IMR-90 (cell line): ENCODE measurements around the gene TNIP2.

ENCODE experiments used
- CHD1 ChIP-seq: IDR thresholded peaks from 2 replicates; pipeline ENCODE4 v1.6.1; 2012; ENCODE audit warnings: low read depth, low read length, improper control_type of control experiment
- MAFK ChIP-seq: IDR thresholded peaks from 2 replicates; pipeline ENCODE4 v1.6.1; 2012; ENCODE audit warnings: low read depth, low read length, improper control_type of control experiment
- MXI1 ChIP-seq: IDR thresholded peaks from 2 replicates; pipeline ENCODE4 v1.6.1; 2012; ENCODE audit warnings: low read depth, mild to moderate bottlenecking, low read length, moderate library complexity, borderline replicate concordance
- POLR2A ChIP-seq: IDR thresholded peaks from 2 replicates; pipeline ENCODE4 v1.6.1; 2012; ENCODE audit warnings: mild to moderate bottlenecking, low read depth, low read length
- RAD21 ChIP-seq: IDR thresholded peaks from 2 replicates; pipeline ENCODE4 v1.6.1; 2012; ENCODE audit warnings: low read length, improper control_type of control experiment
- RCOR1 ChIP-seq: IDR thresholded peaks from 2 replicates; pipeline ENCODE4 v1.6.1; 2012; ENCODE audit warnings: mild to moderate bottlenecking, low read length, improper control_type of control experiment; ENCODE audit not compliant: insufficient replicate concordance
- RFX5 ChIP-seq: IDR thresholded peaks from 2 replicates; pipeline ENCODE4 v1.8.0; 2012; ENCODE audit warnings: low read depth, mild to moderate bottlenecking, low read length, moderate library complexity
- TF ChIP-seq, protein P1 (sequence below): conservative IDR thresholded peaks from 2 replicates; pipeline ENCODE4 v1.5.1; 2012; ENCODE audit warnings: mild to moderate bottlenecking, low read depth, low read length, improper control_type of control experiment
- TF ChIP-seq, protein P2 (sequence below): fragments of 150-350 bp; IDR thresholded peaks from 2 replicates; pipeline ENCODE4 v1.6.1; 2017; ENCODE audit warnings: mild to moderate bottlenecking, antibody characterized with exemption, low read length, low read depth

DNA sequence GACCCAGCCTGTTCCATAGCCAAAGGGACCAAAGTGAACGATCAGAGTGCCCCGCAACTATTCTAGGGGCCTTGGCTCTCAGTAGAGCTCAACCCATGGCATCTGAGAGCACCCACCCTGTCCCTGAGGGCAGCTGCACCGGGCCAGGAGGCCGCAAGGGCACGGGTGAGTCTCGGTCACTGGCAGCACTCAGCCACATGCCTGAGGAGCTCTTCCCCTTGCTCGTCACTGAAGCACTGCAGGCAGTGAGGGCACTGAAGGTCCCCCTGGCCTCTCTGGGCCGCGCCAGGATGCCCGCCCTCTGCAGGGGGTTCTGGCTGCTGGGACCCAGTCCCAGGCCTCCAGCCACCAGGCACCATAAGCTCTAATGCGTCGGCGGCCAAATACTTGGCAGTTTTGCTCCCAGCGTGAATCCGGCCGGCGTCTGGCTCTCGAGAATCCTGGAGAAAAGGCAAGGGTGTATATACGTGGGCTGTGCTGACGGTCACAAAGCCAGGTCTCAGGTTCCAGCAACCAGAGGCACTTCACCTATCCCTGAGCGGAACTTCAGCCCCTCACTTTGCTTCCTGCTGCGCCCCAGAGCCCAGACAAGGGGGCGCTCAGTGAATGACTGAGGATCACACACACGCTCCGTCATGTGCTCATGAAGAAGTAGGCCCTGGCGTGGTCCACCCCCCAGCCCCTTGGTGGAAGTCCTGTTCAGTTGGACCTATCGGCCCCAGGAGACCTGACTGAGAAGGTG lies 13.9 kb downstream of the TNIP2 start:
- TF ChIP-seq CHD1, result no peak
- no peak for TF ChIP-seq RAD21
- TF ChIP-seq RFX5, result no peak
- TF ChIP-seq, protein P1, sequence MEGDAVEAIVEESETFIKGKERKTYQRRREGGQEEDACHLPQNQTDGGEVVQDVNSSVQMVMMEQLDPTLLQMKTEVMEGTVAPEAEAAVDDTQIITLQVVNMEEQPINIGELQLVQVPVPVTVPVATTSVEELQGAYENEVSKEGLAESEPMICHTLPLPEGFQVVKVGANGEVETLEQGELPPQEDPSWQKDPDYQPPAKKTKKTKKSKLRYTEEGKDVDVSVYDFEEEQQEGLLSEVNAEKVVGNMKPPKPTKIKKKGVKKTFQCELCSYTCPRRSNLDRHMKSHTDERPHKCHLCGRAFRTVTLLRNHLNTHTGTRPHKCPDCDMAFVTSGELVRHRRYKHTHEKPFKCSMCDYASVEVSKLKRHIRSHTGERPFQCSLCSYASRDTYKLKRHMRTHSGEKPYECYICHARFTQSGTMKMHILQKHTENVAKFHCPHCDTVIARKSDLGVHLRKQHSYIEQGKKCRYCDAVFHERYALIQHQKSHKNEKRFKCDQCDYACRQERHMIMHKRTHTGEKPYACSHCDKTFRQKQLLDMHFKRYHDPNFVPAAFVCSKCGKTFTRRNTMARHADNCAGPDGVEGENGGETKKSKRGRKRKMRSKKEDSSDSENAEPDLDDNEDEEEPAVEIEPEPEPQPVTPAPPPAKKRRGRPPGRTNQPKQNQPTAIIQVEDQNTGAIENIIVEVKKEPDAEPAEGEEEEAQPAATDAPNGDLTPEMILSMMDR, result no peak
- TF ChIP-seq, protein P2, sequence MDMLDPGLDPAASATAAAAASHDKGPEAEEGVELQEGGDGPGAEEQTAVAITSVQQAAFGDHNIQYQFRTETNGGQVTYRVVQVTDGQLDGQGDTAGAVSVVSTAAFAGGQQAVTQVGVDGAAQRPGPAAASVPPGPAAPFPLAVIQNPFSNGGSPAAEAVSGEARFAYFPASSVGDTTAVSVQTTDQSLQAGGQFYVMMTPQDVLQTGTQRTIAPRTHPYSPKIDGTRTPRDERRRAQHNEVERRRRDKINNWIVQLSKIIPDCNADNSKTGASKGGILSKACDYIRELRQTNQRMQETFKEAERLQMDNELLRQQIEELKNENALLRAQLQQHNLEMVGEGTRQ, result no peak
- no peak for TF ChIP-seq MAFK
- no peak for TF ChIP-seq RCOR1
- TF ChIP-seq MXI1, result no peak
- no peak for TF ChIP-seq POLR2A
